ENCODE results near the gene KCNH1.

Gene KCNH1

GRCh38 chr1:211133393-211133835, 534 bp downstream of the KCNH1 start:
- no peak overlapping the region for H3K4me3 ChIP-seq (replicated peaks; ENCODE audit: low read depth, low read length)
- no peak for TF ChIP-seq CTCF (IDR thresholded peaks at IDR 0.05; ENCODE audit: insufficient read depth, low read length, poor library complexity, severe bottlenecking)
- H3K27me3 ChIP-seq (replicated peaks; ENCODE audit: control insufficient read depth, insufficient read depth, low read length) = peaks cover 1% of the 10 kb centered on the region; the same call in 1 of the 2 replicates
- no peaks in the 10 kb centered on the region for H3K36me3 ChIP-seq (ENCODE audit: control insufficient read depth, insufficient read depth, low read length)
- peak; percentile 9 for DNase-seq (ENCODE audit: extremely low read depth, insufficient read length)

DNA sequence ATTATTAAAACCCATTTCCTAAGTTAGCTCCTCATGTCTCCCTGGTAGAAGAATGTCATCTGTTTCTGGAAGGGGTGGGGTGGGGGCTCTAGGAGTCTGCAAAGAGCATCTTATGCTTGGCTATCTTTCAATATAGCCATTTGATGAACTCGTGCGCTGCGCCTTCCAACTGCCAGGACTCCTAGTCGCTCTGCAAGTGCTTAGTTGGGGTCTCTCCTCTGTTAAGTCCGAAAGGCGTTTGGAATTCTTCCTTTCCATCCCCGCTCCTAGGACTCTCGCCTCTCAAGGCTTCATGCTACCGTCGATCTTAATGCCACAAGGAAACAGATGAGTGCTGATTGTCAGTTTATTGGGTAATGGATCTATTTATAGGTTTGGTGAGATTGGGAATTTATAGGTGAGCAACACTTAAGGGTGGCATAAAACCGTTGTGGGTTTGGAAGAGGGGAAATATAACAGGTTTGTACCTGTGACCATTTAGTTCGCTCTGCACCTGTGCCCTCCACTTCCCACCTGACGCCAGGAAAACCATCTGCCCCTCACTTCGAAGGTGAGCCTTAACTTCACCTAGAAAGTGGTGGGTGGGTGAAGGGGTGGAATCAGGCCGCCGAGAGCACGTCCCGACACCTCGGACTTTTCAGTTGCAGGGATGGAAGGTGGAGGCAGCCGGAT, 1.1 kb downstream of the KCNH1 start:
- H3K36me3 ChIP-seq (ENCODE audit: control insufficient read depth, insufficient read depth, low read length) = no peaks in the 10 kb centered on the region
- no peak overlapping the region for H3K4me3 ChIP-seq (replicated peaks; ENCODE audit: low read depth, low read length)
- no peak for DNase-seq (ENCODE audit: extremely low read depth, insufficient read length)
- TF ChIP-seq CTCF (IDR thresholded peaks at IDR 0.05; ENCODE audit: insufficient read depth, low read length, poor library complexity, severe bottlenecking) = no peak
- peaks cover 1% of the 10 kb centered on the region; the same call in 1 of the 2 replicates for H3K27me3 ChIP-seq (replicated peaks; ENCODE audit: control insufficient read depth, insufficient read depth, low read length)

- TF ChIP-seq CTCF (IDR thresholded peaks at IDR 0.05; ENCODE audit: insufficient read depth, low read length, poor library complexity, severe bottlenecking) = no peak
Observed at GRCh38 chr1:211129776-211130175, 4.2 kb downstream of the KCNH1 start.

GRCh38 chr1:211127166-211127565, 6.8 kb downstream of the KCNH1 start:
- H3K36me3 ChIP-seq (ENCODE audit: control insufficient read depth, insufficient read depth, low read length) = no peaks in the 10 kb centered on the region
- no peak overlapping the region for H3K4me3 ChIP-seq (replicated peaks; ENCODE audit: low read depth, low read length)
- no peak for DNase-seq (ENCODE audit: extremely low read depth, insufficient read length)
- no peak for TF ChIP-seq CTCF (IDR thresholded peaks at IDR 0.05; ENCODE audit: insufficient read depth, low read length, poor library complexity, severe bottlenecking)
- no peaks in the 10 kb centered on the region; the same call in 1 of the 2 replicates for H3K27me3 ChIP-seq (replicated peaks; ENCODE audit: control insufficient read depth, insufficient read depth, low read length)

More at GRCh38 chr1:211129776-211130175, 4.2 kb downstream of the KCNH1 start:
- DNase-seq (ENCODE audit: extremely low read depth, insufficient read length) = no peak
- Histone ChIP-seq H3K27me3 (replicated peaks; ENCODE audit: control insufficient read depth, insufficient read depth, low read length) (peaks cover 1% of the 10 kb centered on the region; the same call in 1 of the 2 replicates), H3K4me3 (replicated peaks; ENCODE audit: low read depth, low read length) (no peak overlapping the region), H3K36me3 (ENCODE audit: control insufficient read depth, insufficient read depth, low read length) (no peaks in the 10 kb centered on the region)

- TF ChIP-seq CTCF (IDR thresholded peaks at IDR 0.05; ENCODE audit: insufficient read depth, low read length, poor library complexity, severe bottlenecking) = no peak
- H3K27me3 ChIP-seq (replicated peaks; ENCODE audit: control insufficient read depth, insufficient read depth, low read length) = no peaks in the 10 kb centered on the region; the same call in 1 of the 2 replicates
- H3K36me3 ChIP-seq (ENCODE audit: control insufficient read depth, insufficient read depth, low read length) = no peaks in the 10 kb centered on the region
- H3K4me3 ChIP-seq (replicated peaks; ENCODE audit: low read depth, low read length) = no peak overlapping the region
- no peak for DNase-seq (ENCODE audit: extremely low read depth, insufficient read length)
Observed at GRCh38 chr1:211126622-211127021, 7.3 kb downstream of the KCNH1 start.
